ENCODE measurements around the gene CNTRL. TPM values are rescaled to one million over a fixed set of nuclear protein-coding genes. Genes with fewer than 3 reads are reported as not detected.
"Not testable (repeated sequence)": the region's sequence is repeated elsewhere in the genome, so short reads cannot be mapped to it uniquely, and the experiment has no call there.

Gene CNTRL
- total RNA-seq, 1 donor from 2014 or later: 27.6 TPM

- Mint-ChIP-seq H3K4me3 (no peak overlapping the region), H3K27me3 (ENCODE audit: low read depth) (no peaks in the 10 kb centered on the region), H3K27ac (ENCODE audit: unreplicated experiment) (no peak overlapping the region), H3K9me3 (no peaks in the 10 kb centered on the region), H3K4me1 (no peaks in the 10 kb centered on the region), H3K36me3 (ENCODE audit: low read depth) (no peaks in the 10 kb centered on the region)
- no peak for TF ChIP-seq CTCF (conservative IDR thresholded peaks at IDR 0.05)
- DNase-seq (ENCODE audit: low read depth, low spot score): no peak
Observed at GRCh38 chr9:121034529-121034928, 40.2 kb upstream of the CNTRL start.

DNA sequence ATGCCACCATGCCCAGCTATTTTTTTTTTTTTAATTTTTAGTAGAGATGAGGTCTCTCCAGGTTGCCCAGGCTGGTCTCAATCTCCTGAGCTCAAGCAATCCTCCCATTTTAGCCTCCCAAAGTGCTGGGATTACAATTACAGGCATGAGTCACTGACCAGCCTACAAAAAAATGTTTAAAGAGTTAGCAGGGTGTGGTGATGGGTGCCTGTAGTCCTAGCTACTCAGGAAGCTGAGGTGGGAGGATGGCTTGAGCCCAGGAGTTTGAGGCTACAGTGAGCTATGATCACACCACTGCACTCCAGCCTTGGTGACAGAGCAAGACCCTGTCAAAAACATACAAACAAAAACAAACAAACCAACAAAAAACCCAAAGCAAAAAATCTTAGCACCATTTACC is 39.0 kb upstream of the CNTRL start:
- H3K9me3 Mint-ChIP-seq; H3K36me3 Mint-ChIP-seq (ENCODE audit: low read depth); H3K4me1 Mint-ChIP-seq; H3K27ac Mint-ChIP-seq (ENCODE audit: unreplicated experiment); H3K27me3 Mint-ChIP-seq (ENCODE audit: low read depth); H3K4me3 Mint-ChIP-seq; DNase-seq (ENCODE audit: low read depth, low spot score): not testable (repeated sequence)

DNA sequence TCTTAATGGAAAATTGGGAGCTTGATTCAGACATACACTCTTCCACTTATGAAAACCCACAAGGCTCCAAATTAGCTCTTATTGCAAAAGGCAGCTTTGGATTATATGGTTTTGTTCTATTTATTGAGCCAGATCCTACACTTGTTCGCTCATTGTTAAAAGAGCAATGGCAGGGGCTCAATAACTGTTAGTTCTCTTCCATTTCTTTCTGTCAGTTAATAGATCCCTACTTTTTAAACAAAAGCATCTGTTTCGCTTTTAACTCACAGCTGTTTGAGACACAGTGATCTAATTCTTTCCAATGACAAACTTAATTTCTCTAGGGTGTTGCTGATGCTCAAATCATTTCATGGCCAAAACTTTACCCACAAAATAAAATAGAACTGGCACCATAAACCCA is 36.4 kb upstream of the CNTRL start:
- Mint-ChIP-seq H3K9me3 (no peaks in the 10 kb centered on the region), H3K36me3 (ENCODE audit: low read depth) (no peaks in the 10 kb centered on the region), H3K4me3 (no peak overlapping the region), H3K4me1 (no peaks in the 10 kb centered on the region), H3K27me3 (ENCODE audit: low read depth) (no peaks in the 10 kb centered on the region), H3K27ac (ENCODE audit: unreplicated experiment) (no peak overlapping the region)
- no peak for DNase-seq (ENCODE audit: low read depth, low spot score)
- no peak for TF ChIP-seq CTCF (conservative IDR thresholded peaks at IDR 0.05)

GRCh38 chr9:121038804-121039203 is 36.0 kb upstream of the CNTRL start:
- no peak for TF ChIP-seq CTCF (conservative IDR thresholded peaks at IDR 0.05)
- H3K36me3 Mint-ChIP-seq (ENCODE audit: low read depth): no peaks in the 10 kb centered on the region
- H3K27ac Mint-ChIP-seq (ENCODE audit: unreplicated experiment): no peak overlapping the region
- DNase-seq (ENCODE audit: low read depth, low spot score): no peak
- no peaks in the 10 kb centered on the region for H3K27me3 Mint-ChIP-seq (ENCODE audit: low read depth)
- no peaks in the 10 kb centered on the region for H3K4me1 Mint-ChIP-seq
- no peak overlapping the region for H3K4me3 Mint-ChIP-seq
- no peaks in the 10 kb centered on the region for H3K9me3 Mint-ChIP-seq

GRCh38 chr9:121048175-121048574 is 26.6 kb upstream of the CNTRL start:
- Mint-ChIP-seq H3K9me3 (no peaks in the 10 kb centered on the region), H3K27me3 (ENCODE audit: low read depth) (no peaks in the 10 kb centered on the region), H3K27ac (ENCODE audit: unreplicated experiment) (no peak overlapping the region), H3K4me1 (no peaks in the 10 kb centered on the region), H3K36me3 (ENCODE audit: low read depth) (no peaks in the 10 kb centered on the region), H3K4me3 (no peak overlapping the region)
- TF ChIP-seq CTCF (conservative IDR thresholded peaks at IDR 0.05): no peak
- no peak for DNase-seq (ENCODE audit: low read depth, low spot score)

DNA sequence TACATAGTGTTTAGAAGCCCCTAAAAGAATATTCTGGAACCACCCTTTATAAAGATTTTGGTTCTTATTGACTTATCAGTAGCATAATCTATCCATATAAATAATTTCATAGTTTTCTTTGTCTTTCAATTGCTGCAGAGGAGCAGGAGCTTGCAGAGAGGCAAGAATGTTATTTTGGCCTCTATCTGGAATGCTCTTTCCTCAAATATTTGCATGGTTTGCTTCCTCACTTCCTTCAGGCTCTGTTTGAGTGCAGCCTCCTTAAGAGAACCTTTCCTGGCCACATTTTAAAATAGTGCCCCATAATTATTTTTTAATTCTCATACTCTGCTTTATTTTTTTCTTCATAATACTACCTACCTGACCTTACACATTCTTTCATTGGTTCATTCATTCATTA is 26.1 kb upstream of the CNTRL start:
- H3K9me3 Mint-ChIP-seq: no peaks in the 10 kb centered on the region
- H3K36me3 Mint-ChIP-seq (ENCODE audit: low read depth): no peaks in the 10 kb centered on the region
- TF ChIP-seq CTCF (conservative IDR thresholded peaks at IDR 0.05): no peak
- H3K27ac Mint-ChIP-seq (ENCODE audit: unreplicated experiment): no peak overlapping the region
- H3K4me1 Mint-ChIP-seq: no peaks in the 10 kb centered on the region
- DNase-seq (ENCODE audit: low read depth, low spot score): no peak
- no peaks in the 10 kb centered on the region for H3K27me3 Mint-ChIP-seq (ENCODE audit: low read depth)
- H3K4me3 Mint-ChIP-seq: no peak overlapping the region
